Liver (tissue), 9 donors: Measurements from ENCODE around the gene PARD3B. TPM values are rescaled to one million over a fixed set of nuclear protein-coding genes. Genes with fewer than 3 reads are reported as not detected.

Experiments used
- DNase-seq: peaks from one replicate; pipeline ENCODE4 v3.0.0-alpha.2; 2017; ENCODE audit warnings: low spot score
- H3K27ac ChIP-seq, 2 donors: one replicate each; pipeline ENCODE4 v1.7.0; 2013; ENCODE audit warnings: inconsistent platforms in 2 of 2, low read length in 2 of 2, control low read depth in 1 of 2, low read depth in 1 of 2, mild to moderate bottlenecking in 1 of 2
- H3K27me3 ChIP-seq, 4 donors: one replicate each; pipeline versions ENCODE4 v1.6.1 to v1.7.0; 2013; ENCODE audit warnings: low read length in 3 of 4, inconsistent platforms in 1 of 4, mild to moderate bottlenecking in 1 of 4, moderate library complexity in 1 of 4; ENCODE audit not compliant: control insufficient read depth in 4 of 4, insufficient read depth in 4 of 4
- H3K36me3 ChIP-seq, 4 donors: one replicate each; pipeline versions ENCODE4 v1.6.1 to v1.7.0; 2013; ENCODE audit warnings: low read length in 3 of 4, mild to moderate bottlenecking in 3 of 4, low read depth in 1 of 4, moderate library complexity in 1 of 4; ENCODE audit not compliant: control insufficient read depth in 4 of 4, insufficient read depth in 3 of 4
- H3K4me1 ChIP-seq, 4 donors: one replicate each; pipeline versions ENCODE4 v1.6.1 to v1.7.0; 2013; ENCODE audit warnings: low read length in 3 of 4, mild to moderate bottlenecking in 3 of 4, moderate library complexity in 1 of 4; ENCODE audit not compliant: control insufficient read depth in 4 of 4, insufficient read depth in 4 of 4
- H3K4me3 ChIP-seq, 3 donors: one replicate each; pipeline versions ENCODE4 v1.6.1 to v1.7.0; 2013; ENCODE audit warnings: low read length in 3 of 3, control low read depth in 1 of 3, low read depth in 1 of 3, mild to moderate bottlenecking in 1 of 3
- H3K9ac ChIP-seq, 2 donors: one replicate each; pipeline ENCODE4 v1.7.0; 2013; ENCODE audit warnings: low read length in 2 of 2, mild to moderate bottlenecking in 2 of 2, moderate library complexity in 2 of 2, control low read depth in 1 of 2, low read depth in 1 of 2
- H3K9me3 ChIP-seq, 4 donors: one replicate each; pipeline versions ENCODE4 v1.6.1 to v1.7.0; 2013; ENCODE audit warnings: low read length in 3 of 4; ENCODE audit not compliant: control insufficient read depth in 4 of 4
- ATF3 ChIP-seq: IDR thresholded peaks from 2 replicates; pipeline ENCODE4 v1.6.1; 2016; ENCODE audit warnings: antibody characterized with exemption
- EGR1 ChIP-seq, 2 donors: IDR thresholded peaks; 2 replicates each; pipeline ENCODE4 v1.6.1; 2016 to 2018; ENCODE audit warnings: antibody characterized with exemption in 2 of 2, low read depth in 2 of 2
- FOXA1 ChIP-seq: IDR thresholded peaks from 2 replicates; pipeline ENCODE4 v1.6.1; 2016; ENCODE audit warnings: antibody characterized with exemption
- FOXA2 ChIP-seq: IDR thresholded peaks from 2 replicates; pipeline ENCODE4 v1.6.1; 2016; ENCODE audit warnings: antibody characterized with exemption
- GABPA ChIP-seq, 2 donors: IDR thresholded peaks in 1 of 2; conservative IDR thresholded peaks in 1 of 2; 2 replicates each; pipeline ENCODE4 v1.6.1; 2016; ENCODE audit warnings: antibody characterized with exemption in 2 of 2, mild to moderate bottlenecking in 1 of 2, moderate library complexity in 1 of 2
- HNF4A ChIP-seq, 2 donors: conservative IDR thresholded peaks; 2 replicates each; pipeline ENCODE4 v1.6.1; 2016; ENCODE audit warnings: antibody characterized with exemption in 2 of 2, mild to moderate bottlenecking in 2 of 2
- HNF4G ChIP-seq: IDR thresholded peaks from 2 replicates; pipeline ENCODE4 v1.6.1; 2016; ENCODE audit warnings: antibody characterized with exemption
- JUND ChIP-seq, 2 donors: IDR thresholded peaks; 2 replicates each; pipeline ENCODE4 v1.6.1; 2016; ENCODE audit warnings: antibody characterized with exemption in 2 of 2
- NR2F2 ChIP-seq: IDR thresholded peaks from 2 replicates; pipeline ENCODE4 v1.6.1; 2016; ENCODE audit warnings: antibody characterized with exemption
- RAD21 ChIP-seq, 2 donors: IDR thresholded peaks; 2 replicates each; pipeline ENCODE4 v1.6.1; 2016; ENCODE audit warnings: antibody characterized with exemption in 2 of 2, mild to moderate bottlenecking in 2 of 2
- RXRA ChIP-seq, 2 donors: IDR thresholded peaks; 2 replicates each; pipeline ENCODE4 v1.6.1; 2017 to 2018; ENCODE audit warnings: antibody characterized with exemption in 2 of 2, mild to moderate bottlenecking in 1 of 2
- SP1 ChIP-seq: IDR thresholded peaks from 2 replicates; pipeline ENCODE4 v1.6.1; 2018; ENCODE audit warnings: antibody characterized with exemption, mild to moderate bottlenecking
- TAF1 ChIP-seq: conservative IDR thresholded peaks from 2 replicates; pipeline ENCODE4 v1.6.1; 2016; ENCODE audit warnings: antibody characterized with exemption, mild to moderate bottlenecking
- YY1 ChIP-seq: IDR thresholded peaks from 2 replicates; pipeline ENCODE4 v1.6.1; 2016; ENCODE audit warnings: antibody characterized with exemption, mild to moderate bottlenecking
- ZBTB33 ChIP-seq: IDR thresholded peaks from 2 replicates; pipeline ENCODE4 v1.6.1; 2016; ENCODE audit warnings: antibody characterized with exemption
- WGBS: extraction: QIAGEN DNeasy Blood & Tissue Kit; methylation state at CpG from one replicate; pipeline ENCODE4 v1.1.7; 2013; 5-methylcytosine and 5-hydroxymethylcytosine counted together
- polyA plus RNA-seq, 2 donors: library from polyadenylated mRNA; stranded (reverse) in 1 of 2; unstranded in 1 of 2; fragments of 200-250 nt in 1 of 2; fragments of >200 nt in 1 of 2; fragmentation: Nextera tagmentation in 1 of 2; extraction: Ambion mirVana in 1 of 2; gene quantifications; one replicate each; pipeline versions ENCODE4 v1.2.1 to v1.2.3, GENCODE V29; 2013 to 2015
- total RNA-seq, 2 donors: library from RNA; depleted of rRNA; stranded (reverse); fragments of >200 nt; gene quantifications; one replicate each; pipeline ENCODE4 v1.2.3, GENCODE V29; 2014
- TF ChIP-seq, protein P1 (sequence below): IDR thresholded peaks from 2 replicates; pipeline ENCODE4 v1.6.1; 2016; ENCODE audit warnings: antibody characterized with exemption, mild to moderate bottlenecking
- TF ChIP-seq, protein P2 (sequence below): fragments of 150-350 bp; IDR thresholded peaks from 2 replicates; pipeline ENCODE4 v1.5.1; 2017; ENCODE audit warnings: improper control_type of control experiment, low read depth, low read length; ENCODE audit not compliant: missing input control
- TF ChIP-seq, protein P3 (sequence below): IDR thresholded peaks from 2 replicates; pipeline ENCODE4 v1.6.1; 2016; ENCODE audit warnings: antibody characterized with exemption
- donor health status: healthy.
- donor health status: healthy.
- donor health status: healthy.
- donor health status: healthy.
- donor health status: healthy.

The PARD3B gene
- total and polyA plus RNA-seq, 4 donors = 1.1 to 10.3 (median 3.7) TPM

DNA sequence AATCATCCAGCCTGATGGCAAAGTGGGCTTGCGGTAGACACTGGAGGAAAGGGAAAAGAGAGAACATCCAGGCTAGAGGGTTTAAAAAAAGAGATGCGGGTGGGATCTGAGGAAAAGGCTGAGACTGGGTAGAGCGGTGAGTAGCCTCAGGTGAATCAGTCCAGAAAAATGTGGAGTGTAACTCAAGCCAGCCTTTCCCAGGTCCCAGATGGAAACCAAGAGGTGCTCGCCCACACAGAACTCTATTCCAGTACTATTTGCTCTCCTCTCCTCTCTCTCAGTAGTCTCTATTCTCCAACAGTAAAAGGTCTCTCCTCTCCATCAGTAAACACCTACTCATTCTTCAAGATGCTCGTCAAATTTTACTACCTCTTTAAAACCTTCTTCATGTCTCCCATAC, 1098.7 kb downstream of the PARD3B start:
- Histone ChIP-seq H3K4me1 (peaks cover 0 to 4% (median 1%) of the 10 kb centered on the region in 4 donors), H3K9me3 (peaks cover 0 to 2% (median under 1%) of the 10 kb centered on the region in 4 donors), H3K27ac (no peak overlapping the region), H3K27me3 (no peaks in the 10 kb centered on the region), H3K9ac (no peak overlapping the region), H3K36me3 (no peaks in the 10 kb centered on the region), H3K4me3 (no peak overlapping the region)
- 92% methylated on average over 5 of the region's 5 CpGs for WGBS
- no peak for DNase-seq
- TF ChIP-seq SP1 (no peak), RAD21 (IDR thresholded peaks at IDR 0.05) (no peak), FOXA1 (no peak), FOXA2 (no peak), JUND (IDR thresholded peaks at IDR 0.05) (no peak)

DNA sequence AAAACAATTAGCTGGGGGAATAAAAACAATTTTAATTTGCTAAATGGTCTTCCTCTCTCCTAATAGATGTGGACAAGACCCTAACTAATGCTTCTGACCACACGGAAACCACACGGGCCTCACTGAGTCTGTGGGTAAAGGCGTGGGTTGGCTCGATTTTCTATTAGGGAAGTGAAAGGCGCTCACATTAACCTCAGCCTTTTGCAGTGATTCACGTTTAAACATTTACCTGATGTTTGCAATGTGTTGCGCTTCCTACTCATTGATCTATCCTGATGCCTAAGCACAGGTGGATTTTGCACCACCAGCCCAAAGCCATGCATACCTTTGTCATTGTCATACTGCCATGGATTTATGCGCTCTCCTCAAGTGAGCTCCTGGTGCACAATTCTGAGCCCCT, 1101.4 kb downstream of the PARD3B start:
- H3K9ac ChIP-seq = no peak overlapping the region
- H3K4me1 ChIP-seq = peaks cover 0 to 4% (median 1%) of the 10 kb centered on the region in 4 donors
- 44% methylated on average over 8 of the region's 8 CpGs for WGBS
- no peaks in the 10 kb centered on the region for H3K36me3 ChIP-seq
- H3K27me3 ChIP-seq = no peaks in the 10 kb centered on the region
- no peaks in the 10 kb centered on the region for H3K9me3 ChIP-seq
- DNase-seq = no peak
- no peak overlapping the region for H3K27ac ChIP-seq
- TF ChIP-seq, protein P1, sequence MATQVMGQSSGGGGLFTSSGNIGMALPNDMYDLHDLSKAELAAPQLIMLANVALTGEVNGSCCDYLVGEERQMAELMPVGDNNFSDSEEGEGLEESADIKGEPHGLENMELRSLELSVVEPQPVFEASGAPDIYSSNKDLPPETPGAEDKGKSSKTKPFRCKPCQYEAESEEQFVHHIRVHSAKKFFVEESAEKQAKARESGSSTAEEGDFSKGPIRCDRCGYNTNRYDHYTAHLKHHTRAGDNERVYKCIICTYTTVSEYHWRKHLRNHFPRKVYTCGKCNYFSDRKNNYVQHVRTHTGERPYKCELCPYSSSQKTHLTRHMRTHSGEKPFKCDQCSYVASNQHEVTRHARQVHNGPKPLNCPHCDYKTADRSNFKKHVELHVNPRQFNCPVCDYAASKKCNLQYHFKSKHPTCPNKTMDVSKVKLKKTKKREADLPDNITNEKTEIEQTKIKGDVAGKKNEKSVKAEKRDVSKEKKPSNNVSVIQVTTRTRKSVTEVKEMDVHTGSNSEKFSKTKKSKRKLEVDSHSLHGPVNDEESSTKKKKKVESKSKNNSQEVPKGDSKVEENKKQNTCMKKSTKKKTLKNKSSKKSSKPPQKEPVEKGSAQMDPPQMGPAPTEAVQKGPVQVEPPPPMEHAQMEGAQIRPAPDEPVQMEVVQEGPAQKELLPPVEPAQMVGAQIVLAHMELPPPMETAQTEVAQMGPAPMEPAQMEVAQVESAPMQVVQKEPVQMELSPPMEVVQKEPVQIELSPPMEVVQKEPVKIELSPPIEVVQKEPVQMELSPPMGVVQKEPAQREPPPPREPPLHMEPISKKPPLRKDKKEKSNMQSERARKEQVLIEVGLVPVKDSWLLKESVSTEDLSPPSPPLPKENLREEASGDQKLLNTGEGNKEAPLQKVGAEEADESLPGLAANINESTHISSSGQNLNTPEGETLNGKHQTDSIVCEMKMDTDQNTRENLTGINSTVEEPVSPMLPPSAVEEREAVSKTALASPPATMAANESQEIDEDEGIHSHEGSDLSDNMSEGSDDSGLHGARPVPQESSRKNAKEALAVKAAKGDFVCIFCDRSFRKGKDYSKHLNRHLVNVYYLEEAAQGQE = no peak
- no peak for TF ChIP-seq JUND (IDR thresholded peaks at IDR 0.05)
- no peak for TF ChIP-seq HNF4G
- TF ChIP-seq FOXA1 = no peak
- no peak for TF ChIP-seq TAF1
- TF ChIP-seq, protein P2, sequence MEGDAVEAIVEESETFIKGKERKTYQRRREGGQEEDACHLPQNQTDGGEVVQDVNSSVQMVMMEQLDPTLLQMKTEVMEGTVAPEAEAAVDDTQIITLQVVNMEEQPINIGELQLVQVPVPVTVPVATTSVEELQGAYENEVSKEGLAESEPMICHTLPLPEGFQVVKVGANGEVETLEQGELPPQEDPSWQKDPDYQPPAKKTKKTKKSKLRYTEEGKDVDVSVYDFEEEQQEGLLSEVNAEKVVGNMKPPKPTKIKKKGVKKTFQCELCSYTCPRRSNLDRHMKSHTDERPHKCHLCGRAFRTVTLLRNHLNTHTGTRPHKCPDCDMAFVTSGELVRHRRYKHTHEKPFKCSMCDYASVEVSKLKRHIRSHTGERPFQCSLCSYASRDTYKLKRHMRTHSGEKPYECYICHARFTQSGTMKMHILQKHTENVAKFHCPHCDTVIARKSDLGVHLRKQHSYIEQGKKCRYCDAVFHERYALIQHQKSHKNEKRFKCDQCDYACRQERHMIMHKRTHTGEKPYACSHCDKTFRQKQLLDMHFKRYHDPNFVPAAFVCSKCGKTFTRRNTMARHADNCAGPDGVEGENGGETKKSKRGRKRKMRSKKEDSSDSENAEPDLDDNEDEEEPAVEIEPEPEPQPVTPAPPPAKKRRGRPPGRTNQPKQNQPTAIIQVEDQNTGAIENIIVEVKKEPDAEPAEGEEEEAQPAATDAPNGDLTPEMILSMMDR = no peak
- TF ChIP-seq RXRA (IDR thresholded peaks at IDR 0.05) = no peak
- no peak for TF ChIP-seq HNF4A (conservative IDR thresholded peaks at IDR 0.05)
- no peak for TF ChIP-seq ATF3
- TF ChIP-seq, protein P3, sequence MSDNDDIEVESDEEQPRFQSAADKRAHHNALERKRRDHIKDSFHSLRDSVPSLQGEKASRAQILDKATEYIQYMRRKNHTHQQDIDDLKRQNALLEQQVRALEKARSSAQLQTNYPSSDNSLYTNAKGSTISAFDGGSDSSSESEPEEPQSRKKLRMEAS = no peak
- TF ChIP-seq ZBTB33 = no peak
- TF ChIP-seq SP1 = no peak
- no peak for TF ChIP-seq GABPA (IDR thresholded peaks at IDR 0.05 in 1 of 2, conservative IDR thresholded peaks at IDR 0.05 in 1 of 2)
- no peak for TF ChIP-seq FOXA2
- TF ChIP-seq RAD21 (IDR thresholded peaks at IDR 0.05) = no peak
- TF ChIP-seq EGR1 (IDR thresholded peaks at IDR 0.05; ENCODE audit: low read depth in 2 of 2) = no peak
- TF ChIP-seq YY1 = no peak
- TF ChIP-seq NR2F2 = no peak
- H3K4me3 ChIP-seq = no peak overlapping the region
